ENCODE data around the gene TMA16. TPM values are rescaled to one million over a fixed set of nuclear protein-coding genes. Genes with fewer than 3 reads are reported as not detected.

TMA16 gene
- total RNA-seq, 1 donor from 2014 or later, result 13.3 TPM

Other genes starting within 250 kb of the TMA16 start
- gene NPY1R, start 162.1 kb upstream of the TMA16 start, total RNA-seq, result 129 TPM
- gene NPY5R, start 150.8 kb upstream of the TMA16 start, total RNA-seq, result 32.0 TPM
- 0.49 TPM for gene TKTL2, start 20.9 kb upstream of the TMA16 start, total RNA-seq